ENCODE measurements around the gene COMMD3. TPM values are rescaled to one million over a fixed set of nuclear protein-coding genes. Genes with fewer than 3 reads are reported as not detected.
"Not testable (repeated sequence)": the region's sequence is repeated elsewhere in the genome, so short reads cannot be mapped to it uniquely, and the experiment has no call there.

Gene COMMD3
- total RNA-seq, 2 donors from 2014 or later = 10.4 to 14.9 TPM

DNA sequence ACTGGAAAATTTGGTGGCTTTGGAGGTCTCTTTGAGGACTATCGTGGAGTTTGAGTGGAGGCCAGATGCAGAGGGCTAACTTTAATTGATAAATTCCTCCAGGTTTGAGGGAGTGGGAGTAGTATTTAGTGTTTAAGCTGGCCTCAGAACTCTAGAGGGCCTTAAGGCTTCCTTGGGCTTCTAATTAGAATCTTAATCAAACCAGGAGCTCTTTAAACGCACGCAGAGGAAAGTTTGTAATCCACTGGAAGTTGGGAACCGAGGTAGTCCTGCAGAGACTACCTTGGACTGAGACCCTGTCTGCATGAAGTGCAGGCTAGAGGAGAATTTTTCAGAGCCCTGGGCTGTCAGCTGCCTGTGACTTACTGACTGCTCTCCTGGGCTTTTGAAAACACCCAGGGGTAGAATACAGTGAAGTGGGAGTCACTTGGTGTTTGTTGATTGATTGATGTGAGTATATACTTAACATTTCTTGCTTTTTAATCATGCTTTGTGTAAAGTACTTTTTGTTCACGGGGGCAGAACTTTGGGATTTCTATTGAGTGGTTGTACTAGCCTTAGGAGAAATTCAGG lies 35.0 kb downstream of the COMMD3 start:
- Mint-ChIP-seq H3K27me3 (ENCODE audit: insufficient read depth) (peaks cover 44% of the 10 kb centered on the region), H3K4me1 (no peaks in the 10 kb centered on the region), H3K36me3 (ENCODE audit: low read depth) (no peaks in the 10 kb centered on the region), H3K4me3 (no peak overlapping the region), H3K27ac (no peak overlapping the region), H3K9me3 (no peaks in the 10 kb centered on the region)
- TF ChIP-seq, protein P1, sequence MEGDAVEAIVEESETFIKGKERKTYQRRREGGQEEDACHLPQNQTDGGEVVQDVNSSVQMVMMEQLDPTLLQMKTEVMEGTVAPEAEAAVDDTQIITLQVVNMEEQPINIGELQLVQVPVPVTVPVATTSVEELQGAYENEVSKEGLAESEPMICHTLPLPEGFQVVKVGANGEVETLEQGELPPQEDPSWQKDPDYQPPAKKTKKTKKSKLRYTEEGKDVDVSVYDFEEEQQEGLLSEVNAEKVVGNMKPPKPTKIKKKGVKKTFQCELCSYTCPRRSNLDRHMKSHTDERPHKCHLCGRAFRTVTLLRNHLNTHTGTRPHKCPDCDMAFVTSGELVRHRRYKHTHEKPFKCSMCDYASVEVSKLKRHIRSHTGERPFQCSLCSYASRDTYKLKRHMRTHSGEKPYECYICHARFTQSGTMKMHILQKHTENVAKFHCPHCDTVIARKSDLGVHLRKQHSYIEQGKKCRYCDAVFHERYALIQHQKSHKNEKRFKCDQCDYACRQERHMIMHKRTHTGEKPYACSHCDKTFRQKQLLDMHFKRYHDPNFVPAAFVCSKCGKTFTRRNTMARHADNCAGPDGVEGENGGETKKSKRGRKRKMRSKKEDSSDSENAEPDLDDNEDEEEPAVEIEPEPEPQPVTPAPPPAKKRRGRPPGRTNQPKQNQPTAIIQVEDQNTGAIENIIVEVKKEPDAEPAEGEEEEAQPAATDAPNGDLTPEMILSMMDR (conservative IDR thresholded peaks at IDR 0.05) = no peak
- H3K27me3 ChIP-seq (ENCODE audit: control insufficient read depth, insufficient read depth, low read length, poor library complexity, severe bottlenecking) = peaks cover 41% of the 10 kb centered on the region
- no peak overlapping the region for H3K27ac ChIP-seq (ENCODE audit: low read depth, low read length)
- H3K9ac ChIP-seq (ENCODE audit: extremely low read depth, low read length, poor library complexity, severe bottlenecking) = no peak overlapping the region
- no peak for DNase-seq
- H3K4me1 ChIP-seq (ENCODE audit: control insufficient read depth, insufficient read depth, low read length) = no peaks in the 10 kb centered on the region
- H3K4me3 ChIP-seq (ENCODE audit: low read length) = no peak overlapping the region
- no peaks in the 10 kb centered on the region for H3K9me3 ChIP-seq (ENCODE audit: control insufficient read depth, low read length)
- no peaks in the 10 kb centered on the region for H3K36me3 ChIP-seq (ENCODE audit: control insufficient read depth, insufficient read depth, low read length)
- WGBS, 2 experiments (ENCODE audit: insufficient coverage in 1 of 2, insufficient read length in 1 of 2) = 82 to 88% methylated on average over 4 to 5 of the region's 5 CpGs

DNA sequence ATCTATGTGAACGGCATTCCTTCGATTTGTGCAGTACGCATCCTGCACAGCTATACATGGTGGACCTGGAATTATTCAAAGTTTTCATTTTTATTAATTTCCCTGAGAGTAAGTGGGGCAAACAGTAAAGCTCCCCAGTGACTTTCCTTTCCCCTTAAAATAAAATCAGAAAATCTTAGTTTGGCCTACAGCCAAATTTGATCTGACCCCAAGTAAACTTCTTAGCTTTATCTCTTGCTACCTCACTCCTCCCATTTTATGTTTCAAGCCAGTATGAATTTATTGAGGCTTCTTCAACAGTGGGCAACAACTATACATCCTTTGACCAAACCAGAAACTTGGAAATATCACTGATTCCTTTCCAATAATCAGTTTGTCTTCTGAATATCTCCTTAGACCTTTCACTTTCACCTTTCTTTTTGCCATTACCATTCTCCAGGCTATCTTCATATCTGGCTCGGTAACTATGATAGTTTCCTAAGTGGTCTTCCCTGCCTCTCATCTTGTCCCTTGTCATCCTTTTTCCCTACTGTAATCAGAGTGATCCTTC lies 40.2 kb downstream of the COMMD3 start:
- TF ChIP-seq, protein P1 (conservative IDR thresholded peaks at IDR 0.05) = no peak
- Mint-ChIP-seq H3K4me1 (no peaks in the 10 kb centered on the region), H3K9me3 (no peaks in the 10 kb centered on the region), H3K27ac (no peak overlapping the region), H3K27me3 (ENCODE audit: insufficient read depth) (peaks cover 7% of the 10 kb centered on the region), H3K4me3 (no peak overlapping the region), H3K36me3 (ENCODE audit: low read depth) (no peaks in the 10 kb centered on the region)
- Histone ChIP-seq H3K9ac (ENCODE audit: extremely low read depth, low read length, poor library complexity, severe bottlenecking) (no peak overlapping the region), H3K4me1 (ENCODE audit: control insufficient read depth, insufficient read depth, low read length) (no peaks in the 10 kb centered on the region), H3K36me3 (ENCODE audit: control insufficient read depth, insufficient read depth, low read length) (no peaks in the 10 kb centered on the region), H3K4me3 (ENCODE audit: low read length) (no peak overlapping the region), H3K27ac (ENCODE audit: low read depth, low read length) (no peak overlapping the region), H3K27me3 (ENCODE audit: control insufficient read depth, insufficient read depth, low read length, poor library complexity, severe bottlenecking) (no peaks in the 10 kb centered on the region), H3K9me3 (ENCODE audit: control insufficient read depth, low read length) (no peaks in the 10 kb centered on the region)
- WGBS, 2 experiments (ENCODE audit: insufficient coverage in 1 of 2, insufficient read length in 1 of 2) = 92 to 96% methylated on average over 4 of the region's 4 CpGs
- DNase-seq = no peak

DNA sequence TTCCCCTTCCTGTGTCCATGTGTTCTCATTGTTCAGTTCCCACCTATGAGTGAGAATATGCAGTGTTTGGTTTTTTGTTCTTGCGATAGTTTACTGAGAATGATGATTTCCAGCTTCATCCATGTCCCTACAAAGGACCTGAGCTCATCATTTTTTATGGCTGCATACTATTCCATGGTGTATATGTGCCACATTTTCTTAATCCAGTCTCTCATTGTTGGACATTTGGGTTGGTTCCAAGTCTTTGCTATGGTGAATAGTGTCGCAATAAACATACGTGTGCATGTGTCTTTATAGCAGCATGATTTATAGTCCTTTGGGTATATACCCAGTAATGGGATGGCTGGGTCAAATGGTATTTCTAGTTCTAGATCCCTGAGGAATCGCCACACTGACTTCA lies 41.6 kb downstream of the COMMD3 start:
- H3K27ac Mint-ChIP-seq; H3K36me3 Mint-ChIP-seq (ENCODE audit: low read depth); H3K4me3 ChIP-seq (ENCODE audit: low read length); H3K36me3 ChIP-seq (ENCODE audit: control insufficient read depth, insufficient read depth, low read length); H3K4me1 Mint-ChIP-seq; H3K4me1 ChIP-seq (ENCODE audit: control insufficient read depth, insufficient read depth, low read length); H3K4me3 Mint-ChIP-seq; H3K9me3 ChIP-seq (ENCODE audit: control insufficient read depth, low read length); DNase-seq; H3K27me3 Mint-ChIP-seq (ENCODE audit: insufficient read depth); H3K9me3 Mint-ChIP-seq; H3K9ac ChIP-seq (ENCODE audit: extremely low read depth, low read length, poor library complexity, severe bottlenecking); H3K27ac ChIP-seq (ENCODE audit: low read depth, low read length); H3K27me3 ChIP-seq (ENCODE audit: control insufficient read depth, insufficient read depth, low read length, poor library complexity, severe bottlenecking): not testable (repeated sequence)
- WGBS, 2 experiments (ENCODE audit: insufficient coverage in 1 of 2, insufficient read length in 1 of 2) = 100% methylated on average over 1 of the region's 4 CpGs; no CpG with 5 or more reads in 1 of the 2 experiments

DNA sequence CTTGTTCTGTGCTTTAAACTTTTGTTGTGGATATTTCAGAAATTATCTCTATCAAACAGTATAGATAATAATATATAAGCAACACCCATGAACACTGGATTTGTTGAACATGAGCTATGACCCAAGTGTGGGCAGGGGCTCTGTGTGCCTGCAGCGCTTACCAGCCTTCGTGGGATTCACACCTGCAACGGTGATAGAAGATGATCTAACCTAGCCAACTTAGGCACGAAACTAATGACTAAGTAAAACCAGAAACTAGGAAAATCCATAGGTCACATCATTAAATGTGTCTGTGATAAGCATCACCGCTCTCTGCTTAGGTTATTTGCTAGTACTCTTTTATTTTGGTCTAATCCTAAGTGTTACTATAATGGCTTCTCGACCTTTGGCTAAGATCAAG lies 47.1 kb downstream of the COMMD3 start:
- no peak overlapping the region for H3K4me3 ChIP-seq (ENCODE audit: low read length)
- H3K27ac ChIP-seq (ENCODE audit: low read depth, low read length) = no peak overlapping the region
- Mint-ChIP-seq H3K4me3 (no peak overlapping the region), H3K9me3 (no peaks in the 10 kb centered on the region), H3K36me3 (ENCODE audit: low read depth) (no peaks in the 10 kb centered on the region), H3K27me3 (ENCODE audit: insufficient read depth) (no peaks in the 10 kb centered on the region), H3K27ac (no peak overlapping the region), H3K4me1 (no peaks in the 10 kb centered on the region)
- no peak for DNase-seq
- H3K9me3 ChIP-seq (ENCODE audit: control insufficient read depth, low read length) = no peaks in the 10 kb centered on the region
- H3K27me3 ChIP-seq (ENCODE audit: control insufficient read depth, insufficient read depth, low read length, poor library complexity, severe bottlenecking) = no peaks in the 10 kb centered on the region
- H3K4me1 ChIP-seq (ENCODE audit: control insufficient read depth, insufficient read depth, low read length) = no peaks in the 10 kb centered on the region
- WGBS, 2 experiments (ENCODE audit: insufficient coverage in 1 of 2, insufficient read length in 1 of 2) = 93 to 100% methylated on average over 3 to 6 of the region's 6 CpGs
- TF ChIP-seq, protein P1 (conservative IDR thresholded peaks at IDR 0.05) = no peak
- no peak overlapping the region for H3K9ac ChIP-seq (ENCODE audit: extremely low read depth, low read length, poor library complexity, severe bottlenecking)
- H3K36me3 ChIP-seq (ENCODE audit: control insufficient read depth, insufficient read depth, low read length) = no peaks in the 10 kb centered on the region
